GM12801 (cell line): ENCODE results near the gene SAC3D1.

Source experiments
- TF ChIP-seq, protein P1 (sequence below): IDR thresholded peaks from one replicate; pipeline ENCODE4 v1.5.1; 2011; ENCODE audit warnings: control low read depth; ENCODE audit not compliant: insufficient read length; ENCODE audit errors: extremely low read depth

Gene SAC3D1

DNA sequence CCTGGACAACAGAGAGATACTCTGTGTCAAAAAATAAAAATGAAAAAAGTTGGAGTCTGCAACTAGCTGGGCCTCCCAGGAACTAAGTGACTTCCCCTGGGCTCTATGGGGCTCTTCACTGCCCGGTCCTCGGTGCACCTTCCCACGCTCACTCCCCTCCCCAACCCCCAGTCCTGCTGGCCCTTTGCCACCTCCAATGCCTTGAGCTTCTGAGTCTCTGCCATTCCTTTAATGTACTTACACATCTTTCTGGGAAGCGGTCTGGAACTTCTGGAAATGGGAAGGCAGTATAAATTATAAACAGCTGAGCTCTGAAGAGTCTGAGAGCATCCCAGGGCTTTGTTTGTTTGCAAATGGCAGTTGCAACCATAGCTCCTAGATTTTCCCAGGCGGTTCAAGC is 38.3 kb upstream of the SAC3D1 start:
- TF ChIP-seq, protein P1, sequence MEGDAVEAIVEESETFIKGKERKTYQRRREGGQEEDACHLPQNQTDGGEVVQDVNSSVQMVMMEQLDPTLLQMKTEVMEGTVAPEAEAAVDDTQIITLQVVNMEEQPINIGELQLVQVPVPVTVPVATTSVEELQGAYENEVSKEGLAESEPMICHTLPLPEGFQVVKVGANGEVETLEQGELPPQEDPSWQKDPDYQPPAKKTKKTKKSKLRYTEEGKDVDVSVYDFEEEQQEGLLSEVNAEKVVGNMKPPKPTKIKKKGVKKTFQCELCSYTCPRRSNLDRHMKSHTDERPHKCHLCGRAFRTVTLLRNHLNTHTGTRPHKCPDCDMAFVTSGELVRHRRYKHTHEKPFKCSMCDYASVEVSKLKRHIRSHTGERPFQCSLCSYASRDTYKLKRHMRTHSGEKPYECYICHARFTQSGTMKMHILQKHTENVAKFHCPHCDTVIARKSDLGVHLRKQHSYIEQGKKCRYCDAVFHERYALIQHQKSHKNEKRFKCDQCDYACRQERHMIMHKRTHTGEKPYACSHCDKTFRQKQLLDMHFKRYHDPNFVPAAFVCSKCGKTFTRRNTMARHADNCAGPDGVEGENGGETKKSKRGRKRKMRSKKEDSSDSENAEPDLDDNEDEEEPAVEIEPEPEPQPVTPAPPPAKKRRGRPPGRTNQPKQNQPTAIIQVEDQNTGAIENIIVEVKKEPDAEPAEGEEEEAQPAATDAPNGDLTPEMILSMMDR, result no peak

DNA sequence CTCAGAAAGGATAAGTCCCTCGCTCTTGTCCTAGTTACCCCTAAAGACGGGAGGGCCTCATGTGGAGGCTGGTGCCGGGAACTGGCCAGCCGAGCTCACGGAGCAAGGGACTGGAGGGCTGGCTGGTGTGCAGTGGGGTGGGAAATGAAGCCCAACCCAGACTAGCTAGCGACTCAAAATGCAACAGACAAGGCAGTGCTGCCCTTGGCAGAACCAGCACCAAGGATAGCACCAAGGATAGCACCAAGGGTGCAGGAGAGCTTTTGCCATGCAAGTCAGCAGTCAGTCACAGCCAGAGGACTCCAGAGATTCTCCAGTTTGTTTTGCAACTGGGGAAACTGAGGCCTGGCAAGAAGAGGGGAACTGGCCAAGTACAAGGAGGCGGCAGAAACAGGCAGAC is 37.7 kb upstream of the SAC3D1 start:
- TF ChIP-seq, protein P1, result no peak

DNA sequence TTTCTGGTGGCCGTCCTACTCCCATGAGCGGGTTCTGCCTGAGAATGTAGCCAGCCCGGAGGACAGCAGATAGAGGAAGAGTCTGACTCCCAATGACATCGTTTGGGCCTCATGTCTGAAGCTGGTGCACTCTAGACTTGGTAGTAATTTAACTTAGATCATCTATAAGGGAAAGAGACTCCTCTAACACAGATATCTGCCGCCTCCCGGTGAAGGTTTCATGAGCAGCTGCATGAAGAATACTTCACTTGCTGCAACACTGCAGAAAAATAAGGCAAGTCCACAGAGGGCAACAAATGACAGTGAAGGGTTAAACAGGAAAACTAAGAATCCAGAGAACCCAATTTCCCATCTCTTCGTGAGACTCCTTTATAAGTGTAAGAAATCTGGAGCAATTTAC is 33.0 kb upstream of the SAC3D1 start:
- TF ChIP-seq, protein P1, result no peak

DNA sequence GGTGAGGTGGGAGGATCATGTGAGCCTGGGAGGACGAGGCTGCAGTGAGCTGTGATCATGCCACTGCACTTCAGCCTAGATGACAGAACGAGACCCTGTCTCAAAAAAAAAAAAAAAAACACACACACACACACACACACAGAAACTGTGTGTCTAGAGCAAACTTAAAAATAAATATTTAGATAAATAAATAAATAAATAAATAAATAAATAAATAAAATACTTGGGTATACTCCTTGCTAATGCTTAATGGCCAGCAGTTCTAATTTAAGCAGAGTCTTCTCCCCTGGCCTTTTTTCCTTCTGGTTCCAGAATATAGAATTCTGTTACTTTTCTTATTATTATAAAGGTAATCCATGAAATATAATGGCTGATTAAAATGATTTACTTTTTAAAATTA is 32.1 kb upstream of the SAC3D1 start:
- TF ChIP-seq, protein P1, result no peak

DNA sequence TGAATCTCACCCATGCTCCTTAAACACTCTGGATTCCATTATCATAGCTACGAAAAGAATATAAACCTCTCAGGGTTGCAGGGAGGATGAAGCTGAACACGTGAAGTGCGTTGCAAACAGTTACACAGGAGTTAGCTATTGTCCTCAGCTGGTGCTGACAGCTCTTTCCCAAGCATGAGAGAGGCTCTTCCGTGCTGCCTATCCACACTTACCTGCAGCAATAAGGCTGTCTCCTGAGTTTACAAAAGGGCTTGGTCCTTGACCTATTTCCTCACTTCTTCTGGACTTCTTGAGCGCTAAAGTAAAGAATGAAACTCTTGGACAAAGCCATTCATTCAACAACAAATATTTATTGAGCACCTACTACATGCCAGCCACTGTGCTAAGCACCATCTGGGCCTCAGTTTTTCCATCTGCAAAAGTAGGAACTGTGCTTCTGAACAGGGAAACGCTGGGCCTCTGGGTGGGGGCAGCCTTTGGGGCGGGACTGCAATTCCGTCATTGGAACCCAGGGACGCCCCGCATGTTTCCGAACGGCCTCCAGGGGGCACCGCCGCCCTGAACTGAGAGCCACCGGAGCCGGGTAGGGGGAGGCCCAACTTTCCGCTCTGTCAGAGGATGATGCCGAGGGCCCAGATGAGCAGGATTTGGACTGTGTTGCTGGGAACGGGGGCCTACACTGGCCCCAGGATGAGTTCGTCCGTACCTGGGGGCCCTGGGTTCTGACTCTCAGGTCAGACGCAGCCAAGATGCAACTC is 27.7 kb upstream of the SAC3D1 start:
- TF ChIP-seq, protein P1, result no peak

DNA sequence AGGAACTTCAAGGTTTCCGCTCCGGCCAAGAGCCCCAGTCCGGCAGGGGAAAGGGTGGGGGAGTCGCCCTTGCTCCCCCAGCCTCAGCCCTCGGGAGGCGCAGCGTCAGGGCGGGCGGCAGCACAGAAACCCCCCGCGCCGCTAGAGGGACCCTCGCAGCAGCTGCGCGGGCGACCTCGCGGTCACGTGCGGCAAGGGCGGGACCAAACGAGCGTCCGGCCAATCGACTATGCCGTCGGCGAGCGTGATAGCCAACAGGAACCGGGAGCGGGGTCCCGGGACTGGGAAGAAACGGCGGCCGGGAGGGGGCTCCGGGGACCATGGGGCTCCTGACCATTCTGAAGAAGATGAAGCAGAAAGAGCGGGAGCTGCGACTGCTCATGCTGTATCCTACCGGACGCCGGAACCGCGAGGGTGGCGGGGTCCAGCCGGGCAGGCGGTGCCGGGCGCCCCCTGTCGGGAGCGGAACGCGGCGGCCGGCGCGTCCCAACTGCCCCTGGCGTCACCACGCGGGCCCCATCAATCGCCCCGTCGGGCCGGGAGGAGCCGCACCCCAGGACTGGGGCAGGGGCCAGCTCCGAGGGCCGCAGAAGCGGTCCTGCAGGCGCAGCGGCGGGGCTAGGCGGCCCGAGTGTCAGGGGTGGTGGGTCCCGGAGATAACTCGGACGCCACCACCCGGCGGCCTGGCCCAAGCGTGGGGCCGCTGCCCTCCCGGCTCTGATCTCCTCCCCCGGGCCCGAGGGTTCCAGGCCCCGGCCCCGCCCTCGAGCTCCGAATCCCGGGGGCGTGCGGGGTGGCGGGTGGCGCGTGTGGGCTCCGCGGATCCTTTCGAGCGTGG is 26.9 kb upstream of the SAC3D1 start, which contains the start of gene ARL2:
Gene ARL2 (plus strand): TSS at position 273 of the 838 bp plus-strand sequence. CDS start 48 bp downstream, at position 321.
- TF ChIP-seq, protein P1, result no peak

DNA sequence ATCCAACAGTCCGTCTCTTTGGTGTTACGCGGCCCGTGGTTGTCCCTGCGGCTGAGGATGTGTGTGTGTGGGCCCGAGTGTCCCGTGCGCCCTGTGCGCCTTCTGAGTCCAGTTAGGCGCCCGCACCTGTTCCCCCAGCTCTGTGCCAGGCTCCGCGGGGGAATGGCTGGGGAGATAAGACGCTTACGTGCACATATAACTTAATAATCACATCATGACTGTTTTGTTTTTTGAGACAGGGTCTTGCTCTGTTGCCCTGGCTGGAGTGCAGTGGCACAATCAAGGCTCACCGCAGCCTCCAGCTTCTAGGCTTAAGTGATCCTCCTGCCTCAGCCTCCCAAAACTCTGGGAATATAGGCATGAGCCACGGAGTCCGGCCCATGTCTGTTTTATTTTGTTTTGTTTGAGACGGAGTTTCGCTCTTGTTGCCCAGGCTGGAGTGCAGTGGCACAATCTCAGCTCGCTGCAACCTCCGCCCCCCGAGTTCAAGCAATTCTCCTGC is 26.2 kb upstream of the SAC3D1 start:
- TF ChIP-seq, protein P1, result no peak
